Stimulated activated CD8-positive, alpha-beta memory T cell treated with anti-CD3 and anti-CD28 coated beads, Interleukin-4, amount 100 ng/mL, for 48 hours (primary cell): ENCODE data around the gene ISG20L2.
"Not testable (repeated sequence)": the region's sequence is repeated elsewhere in the genome, so short reads cannot be mapped to it uniquely, and the experiment has no call there.

ENCODE experiments used
- DNase-seq: peaks from one replicate; pipeline ENCODE4 v3.0.0-alpha.2; 2020

Gene ISG20L2, protein sequence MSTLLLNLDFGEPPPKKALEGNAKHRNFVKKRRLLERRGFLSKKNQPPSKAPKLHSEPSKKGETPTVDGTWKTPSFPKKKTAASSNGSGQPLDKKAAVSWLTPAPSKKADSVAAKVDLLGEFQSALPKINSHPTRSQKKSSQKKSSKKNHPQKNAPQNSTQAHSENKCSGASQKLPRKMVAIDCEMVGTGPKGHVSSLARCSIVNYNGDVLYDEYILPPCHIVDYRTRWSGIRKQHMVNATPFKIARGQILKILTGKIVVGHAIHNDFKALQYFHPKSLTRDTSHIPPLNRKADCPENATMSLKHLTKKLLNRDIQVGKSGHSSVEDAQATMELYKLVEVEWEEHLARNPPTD

DNA sequence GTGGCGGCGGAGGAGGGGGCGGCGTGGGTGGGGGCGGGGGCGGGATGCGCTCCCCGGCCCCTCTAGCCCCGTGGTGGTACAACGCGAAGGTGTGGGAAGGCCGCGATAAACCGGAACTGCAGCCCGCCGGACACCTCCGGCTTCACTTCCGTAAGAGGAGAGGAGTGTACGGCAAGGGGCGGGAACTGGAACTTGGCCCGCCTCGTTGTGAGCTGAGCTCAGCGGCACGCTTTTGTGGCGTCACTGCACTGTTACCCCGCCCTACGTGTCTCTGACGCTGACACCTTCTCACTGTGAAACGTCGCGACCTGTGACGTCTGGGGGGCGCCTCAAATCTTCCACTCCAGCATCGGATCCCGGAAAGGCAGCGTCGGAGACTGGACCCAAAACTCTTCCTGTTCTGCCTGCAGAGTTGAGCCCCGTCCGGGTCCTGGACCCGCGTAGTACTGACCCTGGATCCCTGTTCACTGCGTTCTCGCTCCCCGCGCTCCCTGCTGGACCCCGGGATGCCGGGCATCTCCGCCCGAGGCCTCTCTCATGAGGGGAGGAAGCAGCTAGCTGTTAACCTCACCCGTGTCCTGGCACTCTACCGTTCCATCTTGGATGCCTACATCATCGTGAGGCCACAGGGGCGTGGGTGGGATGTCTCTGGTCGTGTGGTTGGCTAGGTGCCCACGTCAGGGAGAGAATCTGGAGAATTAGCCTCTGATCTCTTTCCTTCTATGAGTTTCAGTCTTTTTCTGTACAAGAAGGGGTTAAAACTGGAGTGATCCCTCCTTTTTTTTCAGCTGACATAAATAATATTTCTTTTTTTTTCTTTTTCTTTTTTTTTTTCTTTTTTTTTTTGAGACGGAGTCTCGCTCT is at the start of gene ISG20L2:
ISG20L2 (minus strand) TSS at position 168 of the 864 bp plus-strand sequence. CDS start 1,114 bp downstream, outside the sequence.
- DNase-seq: peak; percentile 97

DNA sequence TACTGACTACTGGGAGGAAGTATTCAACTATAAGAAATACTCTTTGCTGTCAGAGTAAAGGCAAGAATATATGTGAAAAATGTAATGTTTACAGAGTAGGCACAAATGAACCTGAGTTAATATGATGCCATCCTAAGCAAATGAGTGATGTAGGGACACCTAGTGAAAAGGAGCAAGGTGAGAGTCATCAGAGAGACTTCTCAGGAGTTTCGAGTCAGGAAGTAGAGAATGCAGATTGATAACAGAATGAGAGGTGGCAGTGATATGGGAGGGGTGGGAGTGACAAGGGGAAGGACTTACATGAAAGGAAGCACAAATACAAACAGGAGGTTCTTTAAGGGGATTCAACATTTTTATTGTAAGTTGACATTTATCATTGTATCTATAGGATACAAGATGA is 49.0 kb upstream of the ISG20L2 start:
- no peak for DNase-seq

- no peak for DNase-seq
Observed at GRCh38 chr1:156776942-156777341, 48.4 kb upstream of the ISG20L2 start.

- peak; percentile 36 for DNase-seq
Observed at GRCh38 chr1:156775799-156776198, 47.2 kb upstream of the ISG20L2 start.

DNA sequence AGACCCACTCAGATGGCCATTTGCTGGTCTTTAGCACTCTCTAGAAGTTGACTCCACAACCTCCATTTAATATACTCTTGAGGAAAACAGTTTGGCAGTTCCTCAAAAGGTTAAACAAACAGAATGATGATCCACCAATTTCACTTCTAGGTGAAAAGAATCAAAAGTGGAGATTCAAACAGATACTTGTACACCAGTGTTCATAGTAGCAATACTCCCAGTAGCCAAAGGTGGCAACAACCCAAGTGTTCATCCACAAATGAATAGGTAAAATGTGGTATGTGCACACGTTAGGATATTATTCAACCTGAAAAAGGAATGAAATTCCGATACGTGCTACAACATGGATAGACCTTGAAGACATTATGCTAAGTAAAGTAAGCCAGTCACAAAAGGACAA is 45.0 kb upstream of the ISG20L2 start:
- no peak for DNase-seq

GRCh38 chr1:156772728-156773497 is 44.3 kb upstream of the ISG20L2 start:
- no peak for DNase-seq

- DNase-seq: no peak
Observed at GRCh38 chr1:156772222-156772621, 43.7 kb upstream of the ISG20L2 start.

DNA sequence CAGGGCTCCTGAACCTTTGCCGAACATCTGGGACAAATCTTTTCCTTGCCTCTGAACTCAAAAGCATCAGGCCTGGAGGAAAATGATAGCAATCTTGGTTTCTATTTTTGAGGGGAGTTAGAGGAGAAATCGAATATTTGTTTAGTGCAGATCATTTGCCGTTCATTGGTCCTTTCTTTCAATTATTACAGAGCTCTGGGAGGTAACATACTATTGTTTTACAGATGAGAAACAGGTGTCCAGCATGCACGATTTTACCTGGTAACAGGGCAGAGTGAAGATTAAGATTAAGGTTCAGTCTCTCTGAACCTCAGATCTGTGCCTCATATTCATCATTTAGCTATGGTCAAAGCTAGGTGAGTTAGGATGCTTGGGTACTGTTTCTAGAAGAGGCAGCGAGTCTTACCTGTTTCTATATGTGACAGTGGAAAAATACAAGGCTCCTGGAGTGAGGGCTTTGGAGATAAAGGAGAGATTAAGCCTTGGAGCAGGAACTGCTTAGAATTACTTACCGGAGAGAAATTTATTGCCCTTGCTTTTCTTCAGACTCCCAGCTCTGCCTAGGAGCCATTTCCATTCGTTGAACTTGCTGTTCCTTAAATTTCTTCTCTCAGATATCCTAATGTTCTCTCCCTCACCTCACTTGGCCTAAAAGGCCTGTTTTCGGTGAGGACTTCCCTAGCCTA is 40.2 kb upstream of the ISG20L2 start:
- DNase-seq: no peak

DNA sequence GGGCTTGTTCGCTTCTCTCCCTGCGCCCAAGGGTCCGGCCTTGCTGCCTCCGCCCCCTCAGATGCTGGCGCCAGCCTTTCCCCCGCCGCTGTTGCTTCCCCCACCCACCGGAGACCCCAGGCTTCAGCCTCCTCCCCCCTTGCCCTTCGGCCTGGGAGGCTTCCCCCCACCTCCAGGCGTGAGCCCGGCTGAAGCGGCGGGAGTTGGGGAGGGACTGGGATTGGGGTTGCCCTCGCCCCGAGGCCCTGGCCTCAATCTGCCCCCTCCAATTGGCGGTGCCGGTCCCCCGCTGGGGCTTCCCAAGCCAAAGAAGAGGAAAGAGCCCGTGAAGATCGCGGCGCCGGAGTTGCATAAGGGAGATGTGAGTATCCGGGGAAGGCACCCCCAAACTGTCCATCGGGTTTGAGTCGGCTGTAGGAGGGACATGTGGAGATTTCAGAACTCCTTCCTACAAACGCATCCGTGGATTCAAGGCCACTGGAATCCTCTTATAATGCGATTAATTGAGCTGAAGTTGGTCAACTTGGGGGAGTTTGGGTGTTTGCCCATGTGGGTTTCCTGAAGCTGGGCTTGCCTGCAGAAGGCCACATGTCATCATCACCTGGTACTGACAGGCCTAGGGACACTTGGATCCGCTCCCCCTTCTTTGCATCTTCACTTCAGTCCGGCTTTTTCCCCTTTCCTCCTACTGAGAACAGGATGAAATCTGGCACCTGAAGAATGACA is 39.5 kb upstream of the ISG20L2 start:
- DNase-seq: peak; percentile 49

GRCh38 chr1:156767101-156767878 is 38.7 kb upstream of the ISG20L2 start, which contains the start of gene PRCC:
Gene PRCC (plus strand): TSS chr1:156767535. CDS start chr1:156767772, 237 bp downstream.
- peak; percentile 95 for DNase-seq

DNA sequence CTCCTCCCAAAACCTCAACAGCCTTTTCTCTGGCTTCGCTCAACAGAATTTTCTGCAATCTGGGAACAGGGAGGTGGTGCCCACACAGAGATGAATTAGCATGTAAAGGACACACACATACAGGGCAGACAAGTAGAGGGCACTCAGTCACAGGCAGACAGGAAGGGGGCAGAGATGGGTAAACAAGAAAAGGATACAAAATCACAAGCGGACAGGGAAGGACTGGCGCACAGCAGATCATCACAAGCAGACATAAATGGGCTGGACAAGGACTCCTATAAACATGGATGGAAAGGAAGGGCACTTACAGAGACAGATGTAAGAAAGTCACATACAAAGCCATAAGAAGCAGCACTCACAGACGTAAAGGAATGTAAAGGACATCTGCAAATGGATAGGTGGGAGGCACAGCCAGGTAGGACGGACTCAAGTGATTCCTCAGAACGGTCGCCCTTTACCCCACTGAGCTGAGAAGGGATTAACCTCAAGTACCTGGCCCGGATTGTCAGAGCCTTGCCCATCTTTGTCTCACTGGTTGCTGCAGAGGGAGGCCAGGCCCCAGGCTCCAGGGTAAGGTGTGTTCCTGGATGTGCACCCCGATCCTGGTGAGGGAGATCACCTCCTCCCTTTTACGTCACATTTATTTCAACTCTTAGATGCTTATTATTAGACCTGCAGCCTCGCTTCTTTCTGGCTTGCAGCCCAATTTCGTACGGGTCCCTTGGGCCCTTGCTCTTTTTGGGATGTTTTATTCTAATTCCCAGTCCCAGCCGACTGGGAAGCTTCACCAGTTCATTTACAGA is 37.9 kb upstream of the ISG20L2 start:
- DNase-seq: no peak

DNA sequence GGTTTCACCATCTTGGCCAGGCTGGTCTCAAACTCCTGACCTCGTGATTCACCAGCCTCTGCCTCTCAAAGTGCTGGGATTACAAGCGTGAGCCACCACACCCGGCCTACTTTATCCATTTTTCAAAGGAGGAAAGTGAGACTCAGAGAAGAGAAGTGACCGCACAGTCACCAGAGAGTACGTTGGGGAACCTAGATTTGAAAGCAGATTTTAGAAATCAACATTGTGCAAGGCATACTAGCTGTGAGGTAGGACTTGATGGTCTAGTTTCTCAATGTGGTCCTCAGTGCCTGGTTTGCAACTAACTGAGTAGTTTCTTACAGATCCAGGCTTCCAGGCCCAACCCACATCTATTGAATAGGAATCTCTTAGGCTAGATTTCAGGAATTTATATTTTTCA is 37.1 kb upstream of the ISG20L2 start:
- DNase-seq: no peak

DNA sequence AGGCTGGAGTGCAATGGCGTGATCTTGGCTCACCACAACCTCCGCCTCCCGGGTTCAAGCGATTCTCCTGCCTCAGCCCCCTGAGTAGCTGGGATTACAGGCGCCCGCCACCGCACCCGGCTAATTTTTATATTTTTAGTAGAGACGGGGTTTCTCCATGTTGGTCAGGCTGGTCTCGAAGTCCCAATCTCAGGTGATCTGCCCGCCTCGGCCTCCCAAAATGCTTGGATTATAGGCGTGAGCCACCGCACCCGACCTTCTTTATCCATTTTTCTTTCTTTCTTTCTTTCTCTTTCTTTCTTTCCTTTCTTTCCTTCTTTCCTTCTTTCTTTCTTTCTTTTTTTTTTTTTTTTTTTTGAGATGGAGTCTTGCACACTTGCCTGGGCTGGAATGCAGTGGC is 36.6 kb upstream of the ISG20L2 start:
- not testable (repeated sequence) for DNase-seq

GRCh38 chr1:156760796-156761104 is 32.2 kb upstream of the ISG20L2 start:
- DNase-seq: no peak

DNA sequence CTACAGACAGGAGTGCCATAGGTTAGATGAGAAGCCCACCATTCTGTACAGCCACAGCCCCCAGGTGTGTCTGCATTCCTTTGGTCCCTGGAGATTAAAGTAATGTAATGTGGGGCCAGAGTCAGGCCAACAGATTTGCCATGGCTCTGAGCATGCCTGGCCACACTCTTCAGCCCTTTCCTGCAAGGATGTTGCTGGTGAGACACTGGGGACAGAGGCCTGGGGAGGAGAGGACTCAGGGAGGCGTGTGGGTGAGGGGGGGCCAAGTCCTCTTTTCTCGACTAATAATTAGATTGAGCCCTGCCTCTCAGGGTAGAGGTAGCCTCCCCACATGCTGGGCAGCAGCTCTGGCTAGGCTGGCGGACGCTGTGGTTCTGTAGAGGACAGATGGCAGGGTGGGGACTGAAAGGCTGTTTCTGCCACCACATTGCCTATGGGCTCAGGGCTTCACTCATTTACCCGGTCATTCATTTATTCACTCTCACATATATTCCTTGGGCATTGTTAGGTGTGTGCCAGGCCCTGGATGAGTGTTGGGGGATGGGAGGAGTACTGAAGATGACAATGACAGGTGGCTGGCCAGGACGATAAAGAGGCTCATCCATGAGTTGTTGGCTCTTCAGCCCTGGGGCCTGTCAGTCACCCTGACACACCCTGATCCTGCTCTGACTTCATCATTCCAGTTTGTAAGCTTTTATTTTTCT is 31.7 kb upstream of the ISG20L2 start:
- no peak for DNase-seq

DNA sequence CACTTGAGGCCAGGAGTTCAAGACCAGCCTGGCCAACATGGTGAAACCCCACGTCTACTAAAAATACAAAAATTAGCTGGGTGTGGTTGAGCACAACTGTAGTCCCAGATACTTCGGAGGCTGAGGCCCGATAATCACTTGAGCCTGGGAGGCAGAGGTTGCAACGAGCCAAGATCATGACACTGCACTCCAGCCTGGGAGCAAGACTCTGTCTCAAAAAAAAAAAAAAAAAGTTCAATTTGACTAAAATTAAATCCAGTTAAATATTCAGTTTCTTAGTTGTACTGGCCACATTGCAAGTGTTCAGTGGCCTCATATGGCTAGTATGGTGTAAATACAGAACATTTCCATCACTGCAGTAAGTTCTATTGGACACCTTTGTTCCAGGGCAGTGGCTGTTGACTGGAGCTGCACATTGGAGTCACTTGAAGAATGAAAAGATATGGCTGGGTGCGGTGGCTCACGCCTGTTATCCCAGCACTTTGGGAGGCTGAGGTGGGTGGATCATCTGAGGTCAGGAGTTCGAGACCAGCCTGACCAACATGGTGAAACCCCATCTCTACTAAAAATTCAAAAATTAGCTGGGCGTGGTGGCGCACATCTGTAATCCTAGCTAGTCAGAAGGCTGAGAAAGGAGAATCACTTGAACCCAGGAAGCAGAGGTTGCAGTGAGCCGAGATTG is 29.1 kb upstream of the ISG20L2 start:
- DNase-seq: not testable (repeated sequence)

- DNase-seq: no peak
Observed at GRCh38 chr1:156756355-156756754, 27.8 kb upstream of the ISG20L2 start.

DNA sequence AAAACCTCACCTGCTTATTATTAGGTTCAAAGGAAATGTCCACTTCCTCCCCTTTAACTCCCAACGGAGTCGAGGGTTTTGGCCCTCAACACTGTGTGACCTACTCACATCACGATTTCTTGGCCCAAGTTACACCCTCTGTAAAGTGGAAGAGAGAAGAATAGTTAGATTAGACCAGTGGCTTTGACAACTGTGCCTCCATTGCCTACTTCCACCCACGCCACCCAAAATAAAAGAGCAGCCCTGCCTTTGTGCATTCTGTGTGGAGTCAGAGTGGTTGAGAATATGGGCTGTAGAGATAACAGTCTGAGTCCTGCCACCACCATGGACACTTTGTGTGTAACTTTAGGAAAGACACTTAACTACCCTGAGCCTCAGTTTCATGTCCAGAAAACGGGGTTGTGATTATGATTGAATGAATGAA is 27.0 kb upstream of the ISG20L2 start:
- DNase-seq: no peak

DNA sequence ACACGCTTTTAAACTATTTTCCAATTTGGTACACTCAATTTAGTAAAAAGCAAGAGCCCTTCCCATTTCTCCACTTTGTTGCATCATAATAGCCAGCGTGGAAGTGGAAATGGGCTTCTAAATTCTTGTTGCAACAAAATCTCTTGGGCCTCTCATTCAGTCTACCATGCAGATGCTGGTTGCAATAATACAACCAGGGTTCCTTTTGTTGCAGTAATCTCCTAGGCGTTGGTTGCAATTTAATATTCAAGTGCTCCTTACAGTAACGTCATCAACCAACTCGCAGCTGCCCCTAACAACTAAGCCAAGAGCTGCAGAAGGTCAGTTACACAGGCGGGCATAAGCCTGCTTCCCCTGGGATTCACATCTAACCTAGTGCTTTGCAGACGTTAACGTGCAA is 25.7 kb upstream of the ISG20L2 start:
- no peak for DNase-seq
